H9 (cell line): ENCODE data around the gene PLPP1. TPM values are rescaled to one million over a fixed set of nuclear protein-coding genes. Genes with fewer than 3 reads are reported as not detected.
A peak's percentile ranks its signal among the peaks of the same experiment; 100 is the strongest.

Experiments
- DNase-seq: peaks from one replicate; pipeline ENCODE4 v3.0.0-alpha.2; 2017
- H2AFZ ChIP-seq: one replicate; pipeline ENCODE4 v1.6.1; 2013; ENCODE audit warnings: mild to moderate bottlenecking, low read length, control low read depth, moderate library complexity
- H2AK5ac ChIP-seq: 2 replicates; pipeline ENCODE4 v1.6.1; 2013; ENCODE audit warnings: low read length, control low read depth, mixed read lengths; ENCODE audit not compliant: insufficient read length
- H2BK120ac ChIP-seq: one replicate; pipeline ENCODE4 v1.6.1; 2013; ENCODE audit warnings: low read depth, mild to moderate bottlenecking, low read length, control low read depth, inconsistent platforms; ENCODE audit not compliant: poor library complexity, severe bottlenecking
- H2BK12ac ChIP-seq: 2 replicates; pipeline ENCODE4 v1.6.1; 2013; ENCODE audit warnings: low read length, control low read depth, mixed read lengths, low read depth; ENCODE audit not compliant: insufficient read length
- H2BK15ac ChIP-seq: 2 replicates; pipeline ENCODE4 v1.6.1; 2013; ENCODE audit warnings: low read depth, low read length, control low read depth
- H2BK20ac ChIP-seq: one replicate; pipeline ENCODE4 v1.6.1; 2013; ENCODE audit warnings: low read depth, mild to moderate bottlenecking, low read length, control low read depth, inconsistent platforms; ENCODE audit not compliant: poor library complexity, severe bottlenecking
- H2BK5ac ChIP-seq: 2 replicates; pipeline ENCODE4 v1.6.1; 2013; ENCODE audit warnings: low read length, control low read depth, mixed read lengths; ENCODE audit not compliant: insufficient read length
- H3K14ac ChIP-seq: 2 replicates; pipeline ENCODE4 v1.6.1; 2013; ENCODE audit warnings: low read length, control low read depth; ENCODE audit not compliant: insufficient read depth
- H3K18ac ChIP-seq: 2 replicates; pipeline ENCODE4 v1.6.1; 2013; ENCODE audit warnings: low read depth, mild to moderate bottlenecking, mixed read lengths, low read length, control low read depth; ENCODE audit not compliant: insufficient read length
- H3K23ac ChIP-seq: 2 replicates; pipeline ENCODE4 v1.6.1; 2013; ENCODE audit warnings: low read length, control low read depth, mixed read lengths, low read depth; ENCODE audit not compliant: insufficient read length
- H3K23me2 ChIP-seq: 2 replicates; pipeline ENCODE4 v1.6.1; 2013; ENCODE audit warnings: low read depth, mild to moderate bottlenecking, mixed read lengths, low read length, control low read depth; ENCODE audit not compliant: insufficient read length, poor library complexity, severe bottlenecking
- H3K27ac ChIP-seq: 2 replicates; pipeline ENCODE4 v1.5.1; 2013; ENCODE audit warnings: low read length, control low read depth, mixed read lengths, low read depth; ENCODE audit not compliant: insufficient read length
- H3K27me3 ChIP-seq: 2 replicates; pipeline ENCODE4 v1.6.1; 2013; ENCODE audit warnings: low read length, control low read depth, inconsistent platforms; ENCODE audit not compliant: insufficient read depth
- H3K4ac ChIP-seq: 2 replicates; pipeline ENCODE4 v1.6.1; 2013; ENCODE audit warnings: low read depth, mild to moderate bottlenecking, control low read depth, inconsistent platforms, low read length, moderate library complexity
- H3K4me1 ChIP-seq: 2 replicates; pipeline ENCODE4 v1.6.1; 2013; ENCODE audit warnings: low read length, control low read depth, inconsistent platforms; ENCODE audit not compliant: insufficient read depth
- H3K4me2 ChIP-seq: 2 replicates; pipeline ENCODE4 v1.6.1; 2013; ENCODE audit warnings: low read length, control low read depth, mixed read lengths; ENCODE audit not compliant: insufficient read length, insufficient read depth
- H3K56ac ChIP-seq: 2 replicates; pipeline ENCODE4 v1.6.1; 2013; ENCODE audit warnings: low read depth, mild to moderate bottlenecking, mixed read lengths, low read length, control low read depth; ENCODE audit not compliant: insufficient read length
- H3K79me1 ChIP-seq: 2 replicates; pipeline ENCODE4 v1.6.1; 2013; ENCODE audit warnings: low read depth, mild to moderate bottlenecking, moderate library complexity, low read length, control low read depth, inconsistent platforms; ENCODE audit not compliant: insufficient read depth, poor library complexity, severe bottlenecking
- H3K79me2 ChIP-seq: 2 replicates; pipeline ENCODE4 v1.6.1; 2013; ENCODE audit warnings: low read length, control low read depth, inconsistent platforms; ENCODE audit not compliant: insufficient read depth
- H3K9ac ChIP-seq: 2 replicates; pipeline ENCODE4 v1.6.1; 2013; ENCODE audit warnings: low read length, control low read depth, mixed read lengths; ENCODE audit not compliant: insufficient read length; ENCODE audit errors: extremely low read depth
- H3K9me3 ChIP-seq: one replicate; pipeline ENCODE4 v1.6.1; 2013; ENCODE audit warnings: low read depth, low read length, inconsistent platforms; ENCODE audit not compliant: control insufficient read depth
- H3T11ph ChIP-seq: one replicate; pipeline ENCODE4 v1.6.1; 2013; ENCODE audit warnings: mild to moderate bottlenecking, low read length, control low read depth, inconsistent platforms
- H4K20me1 ChIP-seq: one replicate; pipeline ENCODE4 v1.6.1; 2013; ENCODE audit not compliant: control insufficient read depth, insufficient read length, insufficient read depth
- H4K5ac ChIP-seq: 2 replicates; pipeline ENCODE4 v1.6.1; 2013; ENCODE audit warnings: low read depth, mild to moderate bottlenecking, mixed read lengths, low read length, control low read depth; ENCODE audit not compliant: insufficient read length
- H4K8ac ChIP-seq: replicated peaks from 2 replicates; pipeline ENCODE4 v1.6.1; 2013; ENCODE audit warnings: low read length, control low read depth, mixed read lengths, low read depth; ENCODE audit not compliant: insufficient read length
- H4K91ac ChIP-seq: 2 replicates; pipeline ENCODE4 v1.6.1; 2013; ENCODE audit warnings: low read depth, mild to moderate bottlenecking, moderate library complexity, mixed read lengths, low read length, control low read depth; ENCODE audit not compliant: insufficient read length
- H3K27ac Mint-ChIP-seq, 3 experiments: 2 replicates in 2 of 3; 3 replicates in 1 of 3; pipeline ENCODE4 v1.8.0; 2020 to 2021; ENCODE audit warnings: mixed read lengths in 3 of 3, mild to moderate bottlenecking in 1 of 3, moderate library complexity in 1 of 3
- H3K27me3 Mint-ChIP-seq: 2 replicates; pipeline ENCODE4 v1.8.0; 2021; ENCODE audit warnings: low read depth, mild to moderate bottlenecking, moderate library complexity, mixed read lengths
- H3K36me3 Mint-ChIP-seq, 3 experiments: 2 replicates in 2 of 3; 3 replicates in 1 of 3; pipeline ENCODE4 v1.8.0; 2020 to 2021; ENCODE audit warnings: low read depth in 3 of 3, mixed read lengths in 3 of 3; ENCODE audit not compliant: insufficient read depth in 1 of 3
- H3K4me1 Mint-ChIP-seq, 2 experiments: 2 replicates each; pipeline ENCODE4 v1.8.0; 2020; ENCODE audit warnings: mixed read lengths in 2 of 2
- H3K4me3 Mint-ChIP-seq, 2 experiments: 2 replicates in 1 of 2; 3 replicates in 1 of 2; pipeline ENCODE4 v1.8.0; 2020 to 2021; ENCODE audit warnings: mild to moderate bottlenecking in 2 of 2, mixed read lengths in 2 of 2, moderate library complexity in 1 of 2
- H3K9me3 Mint-ChIP-seq, 2 experiments: 2 replicates in 1 of 2; 3 replicates in 1 of 2; pipeline ENCODE4 v1.8.0; 2020; ENCODE audit warnings: mild to moderate bottlenecking in 2 of 2, mixed read lengths in 2 of 2, moderate library complexity in 1 of 2
- WGBS: extraction: QIAGEN DNeasy Blood & Tissue Kit; methylation state at CpG from one replicate; pipeline ENCODE4 v1.1.7; 2013; ENCODE audit warnings: missing lambda C conversion rate, low lambda C conversion rate, mixed read lengths; ENCODE audit not compliant: insufficient read length; ENCODE audit errors: extremely low coverage; 5-methylcytosine and 5-hydroxymethylcytosine counted together
- total RNA-seq: library from RNA; stranded (reverse); gene quantifications from 2 replicates; pipeline ENCODE4 v1.2.1, GENCODE V29; 2021
- TF ChIP-seq, protein P1 (sequence below): fragments of 200-600 bp; sonication (generic); conservative IDR thresholded peaks from 3 replicates; pipeline ENCODE4 v1.8.0; 2021; ENCODE audit warnings: antibody characterized with exemption, mild to moderate bottlenecking

The PLPP1 gene
- total RNA-seq, 1 experiment from 2014 or later: 85.9 TPM

DNA sequence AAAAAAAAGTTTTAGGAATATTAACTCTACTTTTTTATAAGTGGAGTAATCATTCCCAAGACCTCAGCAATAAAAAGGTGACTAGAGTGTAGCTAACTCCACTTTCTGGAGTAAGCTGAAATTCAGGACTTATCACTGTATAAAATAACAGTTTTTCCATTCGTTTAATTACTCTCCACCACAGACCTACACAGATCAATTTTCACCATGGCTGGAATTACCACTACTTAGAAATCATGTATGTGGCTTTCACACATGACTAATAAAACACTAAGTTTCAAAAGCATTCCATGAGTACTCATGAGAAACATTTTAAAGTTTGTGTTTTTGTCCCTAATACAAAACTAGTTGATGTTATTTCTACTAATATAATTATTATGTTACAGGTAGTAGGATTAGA, 9.9 kb downstream of the PLPP1 start:
- H3K9me3 Mint-ChIP-seq: no peaks in the 10 kb centered on the region
- H3K56ac ChIP-seq: no peak overlapping the region
- no peak overlapping the region for H3K9ac ChIP-seq
- peaks cover 0 to 33% (median 14%) of the 10 kb centered on the region in 3 experiments for H3K36me3 Mint-ChIP-seq
- H3K4me2 ChIP-seq: no peak overlapping the region
- H4K5ac ChIP-seq: no peak overlapping the region
- H3K27me3 Mint-ChIP-seq: no peaks in the 10 kb centered on the region
- H3K4me1 ChIP-seq: no peaks in the 10 kb centered on the region
- no peak for DNase-seq
- H4K20me1 ChIP-seq: no peaks in the 10 kb centered on the region
- H2BK120ac ChIP-seq: no peak overlapping the region
- H3K27me3 ChIP-seq: no peaks in the 10 kb centered on the region
- no peak overlapping the region for H2AFZ ChIP-seq
- WGBS: no CpG with 5 or more reads among the region's 1 CpG
- H2BK12ac ChIP-seq: no peak overlapping the region
- H3K27ac ChIP-seq: no peak overlapping the region
- H3K4me3 Mint-ChIP-seq: no peak overlapping the region
- no peak overlapping the region for H2BK20ac ChIP-seq
- no peaks in the 10 kb centered on the region for H3K79me1 ChIP-seq
- H3K27ac Mint-ChIP-seq: peak overlapping the region in 2 of 3 experiments; percentile 28 to 35; a peak in 4 of 7 replicates
- H2AK5ac ChIP-seq: no peak overlapping the region
- no peak overlapping the region for H3K23ac ChIP-seq
- H3K79me2 ChIP-seq: peaks cover 20% of the 10 kb centered on the region; the same call in 1 of the 2 replicates
- H2BK15ac ChIP-seq: no peak overlapping the region
- no peak overlapping the region for H4K8ac ChIP-seq
- H3K4me1 Mint-ChIP-seq: peaks cover 41 to 52% of the 10 kb centered on the region in 2 experiments
- no peak overlapping the region for H3K18ac ChIP-seq
- H3K9me3 ChIP-seq: no peaks in the 10 kb centered on the region
- no peak overlapping the region for H2BK5ac ChIP-seq
- H3K14ac ChIP-seq: no peak overlapping the region
- H3T11ph ChIP-seq: no peak overlapping the region
- H4K91ac ChIP-seq: no peak overlapping the region
- H3K23me2 ChIP-seq: no peaks in the 10 kb centered on the region
- H3K4ac ChIP-seq: no peak overlapping the region
- TF ChIP-seq, protein P1, sequence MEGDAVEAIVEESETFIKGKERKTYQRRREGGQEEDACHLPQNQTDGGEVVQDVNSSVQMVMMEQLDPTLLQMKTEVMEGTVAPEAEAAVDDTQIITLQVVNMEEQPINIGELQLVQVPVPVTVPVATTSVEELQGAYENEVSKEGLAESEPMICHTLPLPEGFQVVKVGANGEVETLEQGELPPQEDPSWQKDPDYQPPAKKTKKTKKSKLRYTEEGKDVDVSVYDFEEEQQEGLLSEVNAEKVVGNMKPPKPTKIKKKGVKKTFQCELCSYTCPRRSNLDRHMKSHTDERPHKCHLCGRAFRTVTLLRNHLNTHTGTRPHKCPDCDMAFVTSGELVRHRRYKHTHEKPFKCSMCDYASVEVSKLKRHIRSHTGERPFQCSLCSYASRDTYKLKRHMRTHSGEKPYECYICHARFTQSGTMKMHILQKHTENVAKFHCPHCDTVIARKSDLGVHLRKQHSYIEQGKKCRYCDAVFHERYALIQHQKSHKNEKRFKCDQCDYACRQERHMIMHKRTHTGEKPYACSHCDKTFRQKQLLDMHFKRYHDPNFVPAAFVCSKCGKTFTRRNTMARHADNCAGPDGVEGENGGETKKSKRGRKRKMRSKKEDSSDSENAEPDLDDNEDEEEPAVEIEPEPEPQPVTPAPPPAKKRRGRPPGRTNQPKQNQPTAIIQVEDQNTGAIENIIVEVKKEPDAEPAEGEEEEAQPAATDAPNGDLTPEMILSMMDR: no peak
